Lower leg skin (tissue), 3 donors: ENCODE results near the gene MAX.

Source experiments
- CTCF ChIP-seq, 3 donors: fragments of 450-650 bp; IDR thresholded peaks; one replicate each; pipeline ENCODE4 v1.5.1; 2016; ENCODE audit warnings: antibody characterized with exemption in 3 of 3, mild to moderate bottlenecking in 3 of 3, moderate library complexity in 2 of 3
- POLR2A ChIP-seq, 2 donors: fragments of 450-650 bp; IDR thresholded peaks; one replicate each; pipeline ENCODE4 v1.6.1; 2016 to 2017; ENCODE audit warnings: antibody characterized with exemption in 2 of 2, mild to moderate bottlenecking in 1 of 2, moderate library complexity in 1 of 2

- TF ChIP-seq CTCF (IDR thresholded peaks at IDR 0.05), result no peak
- TF ChIP-seq POLR2A (IDR thresholded peaks at IDR 0.05), result no peak
Observed at GRCh38 chr14:65098586-65098985, 3.7 kb downstream of the MAX start.
